ENCODE results near the gene SFMBT2. TPM values are rescaled to one million over a fixed set of nuclear protein-coding genes. Genes with fewer than 3 reads are reported as not detected.

SFMBT2 gene
- total RNA-seq, 1 donor from 2014 or later: 7.0 TPM

- Mint-ChIP-seq H3K4me3 (no peak overlapping the region), H3K27ac (ENCODE audit: unreplicated experiment) (no peak overlapping the region), H3K36me3 (ENCODE audit: low read depth) (no peaks in the 10 kb centered on the region), H3K4me1 (no peaks in the 10 kb centered on the region), H3K9me3 (no peaks in the 10 kb centered on the region), H3K27me3 (ENCODE audit: low read depth) (no peaks in the 10 kb centered on the region)
- no peak for TF ChIP-seq CTCF (conservative IDR thresholded peaks at IDR 0.05)
- DNase-seq (ENCODE audit: low read depth, low spot score): no peak
These were observed 119.2 kb downstream of the SFMBT2 start for GRCh38 chr10:7291487-7292270.

- H3K9me3 Mint-ChIP-seq: peaks cover 2% of the 10 kb centered on the region
- H3K36me3 Mint-ChIP-seq (ENCODE audit: low read depth): peaks cover 2% of the 10 kb centered on the region
- TF ChIP-seq CTCF (conservative IDR thresholded peaks at IDR 0.05): no peak
- H3K27ac Mint-ChIP-seq (ENCODE audit: unreplicated experiment): no peak overlapping the region
- no peaks in the 10 kb centered on the region for H3K4me1 Mint-ChIP-seq
- no peak for DNase-seq (ENCODE audit: low read depth, low spot score)
- no peak overlapping the region for H3K4me3 Mint-ChIP-seq
- no peaks in the 10 kb centered on the region for H3K27me3 Mint-ChIP-seq (ENCODE audit: low read depth)
These were observed 122.7 kb downstream of the SFMBT2 start for GRCh38 chr10:7288060-7288690.

GRCh38 chr10:7287377-7287776, 123.5 kb downstream of the SFMBT2 start:
- Mint-ChIP-seq H3K4me3 (no peak overlapping the region), H3K36me3 (ENCODE audit: low read depth) (peaks cover 5% of the 10 kb centered on the region), H3K9me3 (peaks cover 2% of the 10 kb centered on the region), H3K27ac (ENCODE audit: unreplicated experiment) (no peak overlapping the region), H3K4me1 (no peaks in the 10 kb centered on the region), H3K27me3 (ENCODE audit: low read depth) (no peaks in the 10 kb centered on the region)
- no peak for TF ChIP-seq CTCF (conservative IDR thresholded peaks at IDR 0.05)
- DNase-seq (ENCODE audit: low read depth, low spot score): no peak

GRCh38 chr10:7285522-7286322, 125.1 kb downstream of the SFMBT2 start:
- Mint-ChIP-seq H3K27me3 (ENCODE audit: low read depth) (no peaks in the 10 kb centered on the region), H3K36me3 (ENCODE audit: low read depth) (peaks cover 5% of the 10 kb centered on the region), H3K27ac (ENCODE audit: unreplicated experiment) (no peak overlapping the region), H3K4me3 (no peak overlapping the region), H3K9me3 (peaks cover 2% of the 10 kb centered on the region), H3K4me1 (no peaks in the 10 kb centered on the region)
- DNase-seq (ENCODE audit: low read depth, low spot score): no peak
- TF ChIP-seq CTCF (conservative IDR thresholded peaks at IDR 0.05): no peak

- H3K36me3 Mint-ChIP-seq (ENCODE audit: low read depth): peaks cover 7% of the 10 kb centered on the region
- peaks cover 2% of the 10 kb centered on the region for H3K9me3 Mint-ChIP-seq
- no peak for TF ChIP-seq CTCF (conservative IDR thresholded peaks at IDR 0.05)
- H3K27ac Mint-ChIP-seq (ENCODE audit: unreplicated experiment): no peak overlapping the region
- H3K4me1 Mint-ChIP-seq: peaks cover 11% of the 10 kb centered on the region
- H3K27me3 Mint-ChIP-seq (ENCODE audit: low read depth): no peaks in the 10 kb centered on the region
- no peak overlapping the region for H3K4me3 Mint-ChIP-seq
- no peak for DNase-seq (ENCODE audit: low read depth, low spot score)
These were observed 127.6 kb downstream of the SFMBT2 start for GRCh38 chr10:7283246-7283645.
